GM19328 (cell line): ENCODE data around the gene SFR1.

Experiments
- ATAC-seq: cut with Tn5 transposase; IDR thresholded peaks from one replicate; pipeline ENCODE4 v1.9.1; 2021; ENCODE audit warnings: mild to moderate bottlenecking, moderate library complexity; ENCODE audit not compliant: unreplicated experiment

The SFR1 gene, protein sequence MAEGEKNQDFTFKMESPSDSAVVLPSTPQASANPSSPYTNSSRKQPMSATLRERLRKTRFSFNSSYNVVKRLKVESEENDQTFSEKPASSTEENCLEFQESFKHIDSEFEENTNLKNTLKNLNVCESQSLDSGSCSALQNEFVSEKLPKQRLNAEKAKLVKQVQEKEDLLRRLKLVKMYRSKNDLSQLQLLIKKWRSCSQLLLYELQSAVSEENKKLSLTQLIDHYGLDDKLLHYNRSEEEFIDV

GRCh38 chr10:104121485-104122224 is at the start of gene SFR1:
SFR1 (plus strand) TSS chr10:104122171; CDS start chr10:104122184, 13 bp downstream.
- peak; percentile 94 for ATAC-seq

DNA sequence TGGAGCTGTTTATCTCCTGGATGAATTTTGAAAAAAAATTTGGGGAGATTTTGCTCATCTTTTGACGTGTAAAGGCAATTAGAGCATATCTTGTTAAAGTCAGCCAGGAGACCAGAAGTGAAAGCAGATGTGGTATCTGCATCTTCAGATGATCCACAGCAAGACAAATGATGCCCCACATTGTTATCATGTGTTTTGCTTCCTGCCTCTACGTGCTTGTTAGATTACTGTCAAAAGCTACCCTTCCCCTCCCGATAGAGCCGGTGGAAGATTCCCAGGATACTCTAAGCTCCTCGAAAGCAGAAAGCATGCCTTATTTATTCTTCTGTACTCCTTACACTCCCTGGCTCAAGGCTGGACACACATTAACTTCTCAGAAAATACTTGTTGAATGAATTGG is 49.2 kb upstream of the SFR1 start:
- ATAC-seq, result no peak

DNA sequence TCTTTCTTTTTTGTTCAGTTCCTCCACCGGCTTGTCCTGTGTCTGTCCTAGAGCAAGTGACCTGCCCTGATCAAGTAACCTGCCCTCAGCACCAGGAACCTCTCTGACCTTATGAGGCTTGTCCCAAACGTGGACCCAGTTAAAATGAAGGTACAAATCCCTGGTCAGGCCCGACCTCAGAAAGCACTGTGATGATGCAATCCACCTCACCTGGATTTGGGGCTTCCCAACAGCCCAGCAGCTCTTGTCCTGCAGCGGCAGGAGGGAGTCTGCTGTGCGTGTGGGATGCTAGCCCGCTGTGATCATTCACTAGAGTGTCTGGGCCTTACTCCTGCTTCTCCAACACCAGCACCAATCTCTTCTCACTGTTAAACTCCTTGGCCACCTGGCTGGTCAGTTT is 47.5 kb upstream of the SFR1 start:
- ATAC-seq, result no peak

DNA sequence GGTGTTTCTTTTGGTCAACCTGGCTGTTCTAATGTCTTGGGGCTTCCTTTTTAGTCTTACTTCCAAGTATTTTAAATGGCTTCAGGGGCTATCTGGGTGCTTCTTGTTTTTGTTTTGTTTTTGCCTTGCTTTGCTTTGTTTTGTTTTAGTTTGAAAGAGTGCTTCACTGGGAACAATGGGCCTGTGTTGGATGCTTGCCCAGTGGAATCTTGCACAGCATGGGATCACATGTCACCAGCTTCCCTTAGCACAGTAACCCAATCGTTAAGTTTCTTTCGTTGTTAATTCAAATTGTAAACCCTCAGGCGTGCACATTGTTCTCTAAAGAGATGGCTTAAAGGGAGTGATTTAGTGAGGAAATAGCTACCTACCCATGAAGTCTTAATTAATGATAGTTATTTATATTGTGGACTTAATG is 45.2 kb upstream of the SFR1 start:
- ATAC-seq, result no peak

- no peak for ATAC-seq
Measured at GRCh38 chr10:104077247-104077646, 44.7 kb upstream of the SFR1 start.

- no peak for ATAC-seq
Measured at GRCh38 chr10:104077663-104078151, 44.3 kb upstream of the SFR1 start.

GRCh38 chr10:104080762-104081161 is 41.2 kb upstream of the SFR1 start:
- no peak for ATAC-seq

- no peak for ATAC-seq
Measured at GRCh38 chr10:104081998-104082397, 40.0 kb upstream of the SFR1 start.

GRCh38 chr10:104084482-104085142 is 37.4 kb upstream of the SFR1 start:
- no peak for ATAC-seq

DNA sequence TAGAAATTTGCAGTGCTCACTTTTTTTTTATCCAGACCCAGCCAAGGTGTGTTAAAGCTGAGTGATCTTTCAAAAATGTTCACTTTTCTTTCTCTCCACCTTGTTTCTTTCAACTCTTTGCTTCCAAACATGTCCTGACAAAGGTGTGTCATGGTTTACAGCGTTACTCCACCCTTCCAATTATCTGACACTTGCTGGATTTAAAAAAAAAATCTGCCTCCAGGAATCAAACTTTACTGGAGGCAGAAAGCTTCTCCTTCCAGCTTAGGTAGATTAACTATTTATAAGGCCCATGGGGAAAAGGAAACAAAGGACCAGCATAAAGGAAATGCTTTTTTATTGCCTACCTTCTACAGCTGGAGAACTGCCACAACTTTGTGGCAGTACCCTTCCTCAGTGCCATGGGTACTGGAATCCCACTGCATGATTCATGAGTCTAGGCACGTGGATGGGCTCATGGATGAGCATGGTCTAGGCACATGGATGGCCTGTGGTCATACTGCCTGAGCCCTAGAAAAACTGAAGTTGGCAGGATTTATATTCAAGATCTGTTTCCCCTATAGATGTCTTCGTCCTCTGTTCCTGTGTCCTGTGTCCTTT is 36.1 kb upstream of the SFR1 start, which contains the start of gene COL17A1:
Gene COL17A1 (minus strand): TSS at position 80 of the 600 bp plus-strand sequence. CDS start 5,207 bp downstream, outside the sequence.
- ATAC-seq, result no peak

GRCh38 chr10:104088239-104088638 is 33.7 kb upstream of the SFR1 start:
- ATAC-seq, result no peak

- no peak for ATAC-seq
Measured at GRCh38 chr10:104089621-104090020, 32.4 kb upstream of the SFR1 start.

- no peak for ATAC-seq
Measured at GRCh38 chr10:104090611-104091010, 31.4 kb upstream of the SFR1 start.

GRCh38 chr10:104092749-104093148 is 29.2 kb upstream of the SFR1 start:
- no peak for ATAC-seq

- ATAC-seq, result no peak
Measured at GRCh38 chr10:104096692-104097091, 25.3 kb upstream of the SFR1 start.

DNA sequence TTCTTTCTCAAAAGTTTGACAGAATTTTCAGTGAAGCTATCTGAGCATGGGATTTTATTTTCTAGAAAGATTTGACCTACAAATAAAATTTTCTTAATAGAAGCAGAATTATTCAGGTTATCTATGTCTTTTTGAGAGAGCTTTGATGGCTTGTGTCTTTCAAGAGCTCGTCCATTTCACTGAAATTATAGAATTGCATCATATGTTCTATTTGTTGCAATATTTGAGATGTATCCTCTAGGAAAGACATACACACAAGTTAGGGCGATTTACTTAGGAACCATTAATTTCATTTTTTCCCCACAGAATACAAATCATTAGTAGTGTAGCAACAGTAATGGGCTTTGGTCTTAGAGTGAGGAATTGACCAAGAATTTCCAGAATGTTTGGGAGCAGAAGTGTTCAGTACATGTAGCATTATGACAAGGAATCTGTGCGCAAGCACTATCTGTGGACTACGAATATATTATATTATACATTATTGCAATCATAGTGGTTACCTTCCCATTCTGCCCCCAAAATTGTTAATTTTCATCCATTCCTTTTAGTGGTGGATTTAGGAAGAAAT is 23.5 kb upstream of the SFR1 start:
- no peak for ATAC-seq

GRCh38 chr10:104099269-104099668 is 22.7 kb upstream of the SFR1 start:
- no peak for ATAC-seq

GRCh38 chr10:104099941-104100340 is 22.0 kb upstream of the SFR1 start:
- no peak for ATAC-seq

DNA sequence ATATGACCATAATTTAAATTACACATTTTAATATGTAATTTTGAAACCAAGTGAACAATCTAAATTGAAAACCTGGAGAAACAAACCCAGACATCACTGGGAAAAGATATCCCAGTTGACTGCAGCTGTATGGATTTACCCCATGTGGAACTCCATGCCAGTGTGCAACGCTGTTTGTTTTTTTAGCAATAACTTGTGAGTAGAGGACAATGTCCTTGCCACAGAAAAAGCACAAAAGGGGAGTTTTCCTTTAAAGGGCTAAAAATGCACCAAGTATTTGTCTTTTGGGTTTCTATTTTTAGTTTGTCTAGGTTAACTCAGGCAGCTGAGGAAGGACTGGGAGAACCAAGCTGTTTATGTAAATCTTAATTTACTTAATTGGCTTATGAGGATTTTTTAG is 21.2 kb upstream of the SFR1 start:
- no peak for ATAC-seq

- no peak for ATAC-seq
Measured at GRCh38 chr10:104101902-104102301, 20.1 kb upstream of the SFR1 start.

DNA sequence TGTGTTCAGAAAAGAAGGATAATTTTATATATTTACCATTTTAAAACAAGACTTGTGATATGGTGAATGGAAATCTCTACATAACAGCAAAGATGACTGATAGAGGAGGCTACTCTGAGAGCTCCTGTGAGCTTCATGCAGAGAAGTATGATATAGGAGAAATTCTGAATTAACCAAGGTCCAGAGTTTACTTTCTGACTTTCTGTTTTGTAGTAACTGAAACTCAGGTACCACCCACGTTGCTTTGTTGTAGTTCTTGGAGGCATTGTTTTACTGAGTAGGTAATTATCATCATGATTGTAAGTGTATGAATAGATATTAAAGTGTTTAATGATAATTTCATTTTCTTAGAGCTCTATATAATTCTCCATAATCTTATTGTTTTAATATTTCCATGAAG is 18.0 kb upstream of the SFR1 start:
- no peak for ATAC-seq
